SK-N-SH (cell line): ENCODE results near the gene PSMB11. TPM values are rescaled to one million over a fixed set of nuclear protein-coding genes. Genes with fewer than 3 reads are reported as not detected.

Source experiments
- CTCF ChIA-PET: fragments of 300-600, 350-600 bp; formaldehyde crosslinking; extraction: SDS; loops from one replicate; lab custom pipeline; 2021; lab: Yijun Ruan, JAX
- POLR2A ChIA-PET: fragments of 350-600 bp; sonication (Branson Sonifier 250); formaldehyde crosslinking; extraction: SDS; loops from one replicate; lab custom pipeline; 2020; ENCODE audit warnings: antibody characterized with exemption, inconsistent platforms; lab: Yijun Ruan, JAX
- DNase-seq: peaks from one replicate; pipeline ENCODE4 v3.0.0; 2012
- H2AFZ ChIP-seq: fragments of 200-600 bp; sonication (generic); 2 replicates; pipeline ENCODE4 v1.8.1; 2016; ENCODE audit warnings: antibody characterized with exemption, mild to moderate bottlenecking, low read depth
- H3F3A ChIP-seq: fragments of 200-600 bp; sonication (generic); replicated peaks from 2 replicates; pipeline ENCODE3; 2016; ENCODE audit warnings: antibody characterized with exemption, mild to moderate bottlenecking; ENCODE audit not compliant: insufficient read depth
- H3K27ac ChIP-seq, 2 experiments: fragments of 200-500 bp in 1 of 2; fragments of 200-600 bp in 1 of 2; sonication (Bioruptor generic) in 1 of 2; sonication (generic), shearing (Covaris generic) in 1 of 2; 2 replicates each; pipeline versions ENCODE4 v1.5.1 to v1.6.1; 2014 to 2016; ENCODE audit warnings: low read depth in 2 of 2, inconsistent platforms in 1 of 2, low read length in 1 of 2, mild to moderate bottlenecking in 1 of 2, mixed read lengths in 1 of 2
- H3K27me3 ChIP-seq: fragments of 200-600 bp; sonication (generic), shearing (Covaris generic); 2 replicates; pipeline ENCODE4 v1.6.1; 2016; ENCODE audit warnings: mixed run types; ENCODE audit not compliant: insufficient read depth
- H3K36me3 ChIP-seq, 2 experiments: fragments of 200-500 bp in 1 of 2; fragments of 200-600 bp in 1 of 2; sonication (Bioruptor generic) in 1 of 2; sonication (generic) in 1 of 2; replicated peaks in 1 of 2; 2 replicates each; pipeline versions ENCODE3 to v1.5.1; 2014 to 2016; ENCODE audit warnings: low read length in 1 of 2, mild to moderate bottlenecking in 1 of 2; ENCODE audit not compliant: insufficient read depth in 2 of 2, control insufficient read depth in 1 of 2
- H3K4me1 ChIP-seq, 2 experiments: fragments of 200-500 bp in 1 of 2; fragments of 200-600 bp in 1 of 2; sonication (Bioruptor generic) in 1 of 2; sonication (generic), shearing (Covaris generic) in 1 of 2; 2 replicates each; pipeline versions ENCODE4 v1.5.1 to v1.6.1; 2014 to 2016; ENCODE audit warnings: low read depth in 1 of 2, low read length in 1 of 2, mixed run types in 1 of 2; ENCODE audit not compliant: insufficient read depth in 2 of 2, control insufficient read depth in 1 of 2
- H3K4me2 ChIP-seq: fragments of 200-600 bp; sonication (generic), shearing (Covaris generic); 2 replicates; pipeline ENCODE4 v1.6.1; 2017; ENCODE audit warnings: mixed run types
- H3K4me3 ChIP-seq, 2 experiments: fragments of 200-500 bp in 1 of 2; fragments of 200-600 bp in 1 of 2; sonication (Bioruptor generic) in 1 of 2; sonication (generic), shearing (Covaris generic) in 1 of 2; 2 replicates each; pipeline versions ENCODE4 v1.5.1 to v1.8.1; 2014 to 2016; ENCODE audit warnings: low read depth in 2 of 2, inconsistent platforms in 1 of 2, low read length in 1 of 2, mild to moderate bottlenecking in 1 of 2, mixed read lengths in 1 of 2, moderate library complexity in 1 of 2
- H3K79me2 ChIP-seq: fragments of 200-600 bp; sonication (generic); 2 replicates; pipeline ENCODE4 v1.8.1; 2017; ENCODE audit warnings: mild to moderate bottlenecking; ENCODE audit not compliant: insufficient read depth
- H3K9ac ChIP-seq: fragments of 200-600 bp; sonication (generic); 2 replicates; pipeline ENCODE4 v1.6.1; 2017; ENCODE audit warnings: mixed run types
- H3K9me2 ChIP-seq: fragments of 200-600 bp; sonication (generic); 2 replicates; pipeline ENCODE4 v1.6.1; 2017; ENCODE audit warnings: mixed run types
- H3K9me3 ChIP-seq: fragments of 200-600 bp; sonication (generic); 2 replicates; pipeline ENCODE4 v1.6.1; 2017; ENCODE audit warnings: mixed run types, mild to moderate bottlenecking, moderate library complexity
- H4K20me1 ChIP-seq: fragments of 200-600 bp; sonication (generic); 2 replicates; pipeline ENCODE4 v1.6.1; 2017; ENCODE audit warnings: mild to moderate bottlenecking, mixed run types; ENCODE audit not compliant: insufficient read depth
- ELF1 ChIP-seq: IDR thresholded peaks from 2 replicates; pipeline ENCODE4 v1.4.0; 2012
- GABPA ChIP-seq: IDR thresholded peaks from 2 replicates; pipeline ENCODE4 v1.4.0; 2012; ENCODE audit warnings: low read depth, mild to moderate bottlenecking
- GATA2 ChIP-seq: sonication (generic); formaldehyde crosslinking; IDR thresholded peaks from 2 replicates; pipeline ENCODE4 v1.5.0; 2020; ENCODE audit warnings: mild to moderate bottlenecking, missing genetic modification reagents
- MEF2A ChIP-seq: IDR thresholded peaks from 2 replicates; pipeline ENCODE4 v1.4.0; 2012; ENCODE audit warnings: low read depth, borderline replicate concordance
- NRF1 ChIP-seq: IDR thresholded peaks from 2 replicates; pipeline ENCODE4 v1.6.1; 2012; ENCODE audit warnings: low read depth, mild to moderate bottlenecking, low read length
- RXRA ChIP-seq: IDR thresholded peaks from 2 replicates; pipeline ENCODE4 v1.4.0; 2012; ENCODE audit warnings: low read depth, mild to moderate bottlenecking, borderline replicate concordance
- SIN3A ChIP-seq: IDR thresholded peaks from 2 replicates; pipeline ENCODE4 v1.6.1; 2012; ENCODE audit warnings: low read depth, mild to moderate bottlenecking, low read length, moderate library complexity, borderline replicate concordance
- TAF1 ChIP-seq: IDR thresholded peaks from 2 replicates; pipeline ENCODE4 v1.6.1; 2012; ENCODE audit warnings: low read depth, mild to moderate bottlenecking, low read length, moderate library complexity, borderline replicate concordance
- TCF12 ChIP-seq: IDR thresholded peaks from 2 replicates; pipeline ENCODE4 v1.4.0; 2012
- WGBS: methylation state at CpG from one replicate; pipeline ENCODE4 v1.1.6; 2017; ENCODE audit warnings: low lambda C conversion rate; 5-methylcytosine and 5-hydroxymethylcytosine counted together
- polyA plus RNA-seq, 3 experiments: library from polyadenylated mRNA; depleted of rRNA; stranded (reverse); fragments of >200 nt; gene quantifications; 2 replicates each; pipeline ENCODE4 v1.2.3, GENCODE V29; 2012
- TF ChIP-seq, protein P1 (sequence below): IDR thresholded peaks from 2 replicates; pipeline ENCODE4 v1.4.0; 2012; ENCODE audit warnings: low read depth, borderline replicate concordance

The PSMB11 gene
- polyA plus RNA-seq, 1 of the 3 experiments (the other 2 are of a cell fraction) = not detected

DNA sequence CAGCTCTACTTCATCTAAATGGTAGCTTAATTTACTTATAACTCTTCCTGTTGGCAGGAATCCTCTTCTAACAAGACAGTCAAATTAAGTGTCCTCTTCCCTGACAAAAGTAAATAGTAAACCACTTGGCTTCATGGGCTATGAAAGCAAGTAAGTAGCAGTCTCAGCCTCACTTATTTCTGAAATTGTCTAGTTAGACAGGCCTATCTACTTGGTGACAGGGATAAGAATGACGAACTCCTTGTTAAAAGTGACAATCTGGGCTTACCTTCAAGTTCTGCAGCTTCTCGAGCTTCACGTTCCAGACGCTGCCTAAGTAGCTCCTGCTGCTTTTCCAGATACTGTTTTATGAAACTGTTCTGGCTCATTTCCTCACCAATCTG lies 48.2 kb downstream of the PSMB11 start:
- H4K20me1 ChIP-seq = peaks cover 27% of the 10 kb centered on the region
- no peaks in the 10 kb centered on the region for H3K27me3 ChIP-seq
- no peak overlapping the region for H2AFZ ChIP-seq
- 96% methylated on average over 4 of the region's 4 CpGs for WGBS
- no peak overlapping the region for H3K27ac ChIP-seq
- peaks cover 87% of the 10 kb centered on the region for H3K79me2 ChIP-seq
- H3K4me3 ChIP-seq = no peak overlapping the region
- no peak for TF ChIP-seq GATA2 (CRISPR knock-in tag)
- TF ChIP-seq NRF1 = no peak
- TF ChIP-seq GABPA = no peak
- no peak for TF ChIP-seq ELF1
- no peak for TF ChIP-seq RXRA
- no peak for TF ChIP-seq SIN3A
- no peak for TF ChIP-seq TAF1
- TF ChIP-seq TCF12 = no peak
- DNase-seq = no peak
- H3K9ac ChIP-seq = no peak overlapping the region
- H3K36me3 ChIP-seq = peaks cover 63 to 75% of the 10 kb centered on the region in 2 experiments
- peaks cover 11% of the 10 kb centered on the region for H3F3A ChIP-seq
- POLR2A ChIA-PET = interaction anchor here (0.6 kb wide), 1 partner anchor 9 kb away, joined by 3 read pairs; no protein-coding TSS in a partner anchor
- CTCF ChIA-PET = interaction anchor here (0.9 to 7.5 kb wide), 9 partner anchors 13 to 104 kb away, joined by 3 to 73 read pairs (median 4); partner anchors contain the start of gene CDH24
- peaks cover 4 to 6% of the 10 kb centered on the region in 2 experiments; a peak in 3 of 4 replicates for H3K4me1 ChIP-seq
- H3K4me2 ChIP-seq = no peak overlapping the region
- H3K9me3 ChIP-seq = no peaks in the 10 kb centered on the region
- no peaks in the 10 kb centered on the region for H3K9me2 ChIP-seq

DNA sequence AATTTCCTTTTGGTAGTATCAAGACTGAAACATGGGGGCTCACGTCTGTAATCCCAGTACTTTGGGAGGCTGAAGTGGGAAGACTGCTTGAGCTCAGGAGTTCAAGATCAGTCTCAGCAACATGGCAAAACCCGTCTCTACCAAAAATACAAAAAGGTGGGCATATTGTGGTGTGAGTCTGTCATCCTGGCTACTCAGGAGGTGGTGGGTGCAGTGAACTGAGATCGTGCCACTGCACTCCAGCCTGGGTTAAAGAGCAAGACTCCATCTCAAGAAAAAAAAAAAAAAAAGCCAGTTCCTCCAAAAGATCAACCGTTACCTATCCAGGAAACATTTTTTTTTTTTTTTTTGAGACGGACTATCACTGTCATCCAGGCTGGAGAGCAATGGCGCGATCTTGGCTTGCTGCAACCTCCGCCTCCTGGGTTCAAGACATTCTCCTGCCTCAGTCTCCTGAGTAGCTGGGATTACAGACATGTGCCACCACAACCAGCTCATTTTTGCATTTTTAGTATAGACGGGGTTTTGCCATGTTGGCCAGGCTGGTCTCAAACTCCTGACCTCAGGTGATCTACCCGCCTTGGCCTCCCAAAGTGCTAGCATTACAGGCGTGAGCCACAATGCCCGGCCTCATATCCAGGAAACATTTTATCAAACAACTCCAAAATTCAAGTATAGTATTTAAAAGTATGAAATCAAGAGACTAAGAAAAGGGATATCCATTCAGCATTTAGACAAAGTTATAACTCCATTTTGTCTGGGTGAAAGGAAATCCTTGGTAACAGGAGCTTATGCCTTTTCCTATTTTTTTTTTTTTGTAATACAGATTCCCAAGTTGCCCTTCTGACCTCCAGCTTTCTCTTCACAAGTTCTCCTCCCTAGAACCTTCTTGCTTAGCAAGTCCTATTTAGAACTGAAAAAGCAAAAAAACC lies 49.5 kb downstream of the PSMB11 start:
- H3K9me2 ChIP-seq = no peaks in the 10 kb centered on the region
- no peak overlapping the region for H3K4me2 ChIP-seq
- DNase-seq = no peak
- POLR2A ChIA-PET = no interaction called here
- peaks cover 6 to 9% of the 10 kb centered on the region in 2 experiments; a peak in 3 of 4 replicates for H3K4me1 ChIP-seq
- H3K79me2 ChIP-seq = peaks cover 88% of the 10 kb centered on the region
- TF ChIP-seq MEF2A (no peak), RXRA (no peak)
- TF ChIP-seq, protein P1, sequence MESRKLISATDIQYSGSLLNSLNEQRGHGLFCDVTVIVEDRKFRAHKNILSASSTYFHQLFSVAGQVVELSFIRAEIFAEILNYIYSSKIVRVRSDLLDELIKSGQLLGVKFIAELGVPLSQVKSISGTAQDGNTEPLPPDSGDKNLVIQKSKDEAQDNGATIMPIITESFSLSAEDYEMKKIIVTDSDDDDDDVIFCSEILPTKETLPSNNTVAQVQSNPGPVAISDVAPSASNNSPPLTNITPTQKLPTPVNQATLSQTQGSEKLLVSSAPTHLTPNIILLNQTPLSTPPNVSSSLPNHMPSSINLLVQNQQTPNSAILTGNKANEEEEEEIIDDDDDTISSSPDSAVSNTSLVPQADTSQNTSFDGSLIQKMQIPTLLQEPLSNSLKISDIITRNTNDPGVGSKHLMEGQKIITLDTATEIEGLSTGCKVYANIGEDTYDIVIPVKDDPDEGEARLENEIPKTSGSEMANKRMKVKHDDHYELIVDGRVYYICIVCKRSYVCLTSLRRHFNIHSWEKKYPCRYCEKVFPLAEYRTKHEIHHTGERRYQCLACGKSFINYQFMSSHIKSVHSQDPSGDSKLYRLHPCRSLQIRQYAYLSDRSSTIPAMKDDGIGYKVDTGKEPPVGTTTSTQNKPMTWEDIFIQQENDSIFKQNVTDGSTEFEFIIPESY = no peak
- H3K9me3 ChIP-seq = no peaks in the 10 kb centered on the region
- no peak overlapping the region for H2AFZ ChIP-seq
- H3K27ac ChIP-seq = no peak overlapping the region
- no peak overlapping the region for H3K4me3 ChIP-seq
- WGBS = 85% methylated on average over 12 of the region's 12 CpGs
- H3K27me3 ChIP-seq = no peaks in the 10 kb centered on the region
- CTCF ChIA-PET = interaction anchor here (1.4 to 7.5 kb wide), 4 partner anchors 14 to 33 kb away, joined by 4 to 73 read pairs (median 17); no protein-coding TSS in a partner anchor
- H3K9ac ChIP-seq = no peak overlapping the region
- H3K36me3 ChIP-seq = peaks cover 51 to 64% of the 10 kb centered on the region in 2 experiments
- peaks cover 27% of the 10 kb centered on the region for H4K20me1 ChIP-seq
- peaks cover 11% of the 10 kb centered on the region for H3F3A ChIP-seq
